ENCODE data around the gene APCDD1. TPM values are rescaled to one million over a fixed set of nuclear protein-coding genes. Genes with fewer than 3 reads are reported as not detected.

APCDD1 gene
- total and polyA plus RNA-seq, 2 of the 8 experiments (the other 6 are each of a cell fraction or from before 2014, with no cell fraction given), result 2.6 to 3.6 TPM

GRCh38 chr18:10490401-10491165, 36.1 kb downstream of the APCDD1 start:
- Histone ChIP-seq H2AFZ (ENCODE audit: low read length) (no peak overlapping the region), H3K4me2 (ENCODE audit: insufficient read depth in 1 of 2, low read depth in 2 of 2, low read length in 2 of 2) (no peak overlapping the region), H4K8ac (ENCODE audit: extremely low read depth, insufficient read depth, low read length) (no peak overlapping the region), H3K79me2 (ENCODE audit: control insufficient read depth in 1 of 2, insufficient read depth in 2 of 2, low read length in 2 of 2) (no peaks in the 10 kb centered on the region), H2BK120ac (replicated peaks; ENCODE audit: low read depth, low read length) (no peak overlapping the region), H3K27ac (ENCODE audit: low read depth, low read length) (no peak overlapping the region), H3K4me1 (replicated peaks in 1 of 4; ENCODE audit: control insufficient read depth in 3 of 4, insufficient read depth in 4 of 4, low read length in 3 of 4) (no peaks in the 10 kb centered on the region; a peak in 1 of 7 replicates), H2BK15ac (ENCODE audit: low read length) (no peak overlapping the region), H3K79me1 (ENCODE audit: low read depth, low read length) (no peaks in the 10 kb centered on the region), H3K36me3 (ENCODE audit: control insufficient read depth in 2 of 4, insufficient read depth in 4 of 4, low read length in 3 of 4) (no peaks in the 10 kb centered on the region), H3K56ac (replicated peaks; ENCODE audit: insufficient read length, low read depth, low read length) (no peak overlapping the region), H3K4me3 (ENCODE audit: extremely low read depth in 1 of 4, insufficient read depth in 2 of 4, low read depth in 3 of 4, low read length in 4 of 4) (no peak overlapping the region), H3K23ac (ENCODE audit: insufficient read length) (no peak overlapping the region), H2BK20ac (ENCODE audit: low read length) (no peak overlapping the region), H2AK5ac (ENCODE audit: low read depth, low read length) (no peak overlapping the region), H3K4ac (replicated peaks; ENCODE audit: insufficient read length, low read depth, low read length) (no peak overlapping the region), H4K20me1 (replicated peaks in 1 of 2; ENCODE audit: control insufficient read depth in 1 of 2, insufficient read depth in 2 of 2, low read length in 2 of 2) (no peaks in the 10 kb centered on the region), H2BK12ac (ENCODE audit: low read depth, low read length) (no peak overlapping the region), H3K9ac (replicated peaks in 1 of 4; ENCODE audit: extremely low read depth in 1 of 4, low read depth in 3 of 4, low read length in 3 of 4) (no peak overlapping the region), H4K91ac (replicated peaks; ENCODE audit: insufficient read length, low read length) (no peak overlapping the region), H3K14ac (ENCODE audit: insufficient read length) (no peak overlapping the region), H4K5ac (ENCODE audit: insufficient read length, low read depth, low read length) (no peak overlapping the region), H3K23me2 (ENCODE audit: low read depth, low read length) (no peaks in the 10 kb centered on the region), H3K9me3 (ENCODE audit: insufficient read depth in 2 of 2, low read depth in 1 of 2, low read length in 1 of 2) (no peaks in the 10 kb centered on the region), H2BK5ac (ENCODE audit: low read depth, low read length) (no peak overlapping the region), H3K18ac (ENCODE audit: extremely low read depth, low read length) (no peak overlapping the region), H3K27me3 (replicated peaks in 1 of 4; ENCODE audit: control insufficient read depth in 3 of 4, extremely low read depth in 1 of 4, insufficient read depth in 3 of 4, low read length in 3 of 4) (no peaks in the 10 kb centered on the region)
- WGBS, 2 experiments (ENCODE audit: extremely low coverage in 1 of 2, insufficient coverage in 1 of 2, insufficient read length in 1 of 2, insufficient replicate concordance in 2 of 2, low coverage in 1 of 2, low lambda C conversion rate in 2 of 2, missing lambda C conversion rate in 1 of 2), result 66% methylated on average over 14 of the region's 14 CpGs; no CpG with 5 or more reads in 1 of the 2 experiments
- DNase-seq (ENCODE audit: low read depth in 1 of 2, low spot score in 2 of 2) (peak in 1 of 2 experiments; percentile 57), FAIRE-seq (peak; percentile 74)
- ChIA-PET POLR2A (ENCODE audit: partially characterized antibody) (no interaction called here), CTCF (ENCODE audit: partially characterized antibody) (interaction anchor here (0.5 to 5.5 kb wide), 21 partner anchors 8 to 457 kb away, joined by 3 to 23 read pairs (median 4); no protein-coding TSS in a partner anchor)
- TF ChIP-seq, protein P1, sequence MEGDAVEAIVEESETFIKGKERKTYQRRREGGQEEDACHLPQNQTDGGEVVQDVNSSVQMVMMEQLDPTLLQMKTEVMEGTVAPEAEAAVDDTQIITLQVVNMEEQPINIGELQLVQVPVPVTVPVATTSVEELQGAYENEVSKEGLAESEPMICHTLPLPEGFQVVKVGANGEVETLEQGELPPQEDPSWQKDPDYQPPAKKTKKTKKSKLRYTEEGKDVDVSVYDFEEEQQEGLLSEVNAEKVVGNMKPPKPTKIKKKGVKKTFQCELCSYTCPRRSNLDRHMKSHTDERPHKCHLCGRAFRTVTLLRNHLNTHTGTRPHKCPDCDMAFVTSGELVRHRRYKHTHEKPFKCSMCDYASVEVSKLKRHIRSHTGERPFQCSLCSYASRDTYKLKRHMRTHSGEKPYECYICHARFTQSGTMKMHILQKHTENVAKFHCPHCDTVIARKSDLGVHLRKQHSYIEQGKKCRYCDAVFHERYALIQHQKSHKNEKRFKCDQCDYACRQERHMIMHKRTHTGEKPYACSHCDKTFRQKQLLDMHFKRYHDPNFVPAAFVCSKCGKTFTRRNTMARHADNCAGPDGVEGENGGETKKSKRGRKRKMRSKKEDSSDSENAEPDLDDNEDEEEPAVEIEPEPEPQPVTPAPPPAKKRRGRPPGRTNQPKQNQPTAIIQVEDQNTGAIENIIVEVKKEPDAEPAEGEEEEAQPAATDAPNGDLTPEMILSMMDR (IDR thresholded peaks at IDR 0.05; ENCODE audit: control extremely low read depth in 1 of 3, insufficient read depth in 1 of 3, low read depth in 1 of 3, low read length in 3 of 3), result peak; percentile 72 to 81 (median 74)
- TF ChIP-seq POLR2A (IDR thresholded peaks at IDR 0.05; ENCODE audit: control extremely low read depth in 1 of 2, low read depth in 2 of 2, low read length in 2 of 2) (no peak), RAD21 (IDR thresholded peaks at IDR 0.05 in 1 of 2, conservative IDR thresholded peaks at IDR 0.05 in 1 of 2; ENCODE audit: low read depth in 2 of 2, low read length in 2 of 2) (peak; percentile 56 to 68; a peak in 3 of 4 replicates), CREB1 (IDR thresholded peaks at IDR 0.05) (peak; percentile 44; the same call in 1 of the 2 replicates), SP1 (IDR thresholded peaks at IDR 0.05; ENCODE audit: low read depth, low read length) (no peak), TBP (IDR thresholded peaks at IDR 0.05; ENCODE audit: low read depth, low read length) (peak; percentile 32; the same call in 1 of the 2 replicates), NRF1 (IDR thresholded peaks at IDR 0.05; ENCODE audit: low read depth, low read length) (no peak)

All from H1 (cell line).